Nephron (organoid): Measurements from ENCODE around the gene TSPAN31.

Experiments
- H3K27ac Mint-ChIP-seq, 3 experiments: 2 replicates each; pipeline ENCODE4 v1.8.0; 2020; ENCODE audit warnings: mixed read lengths in 3 of 3, mild to moderate bottlenecking in 2 of 3, moderate library complexity in 1 of 3
- H3K27me3 Mint-ChIP-seq: 2 replicates; pipeline ENCODE4 v1.8.0; 2021; ENCODE audit warnings: low read depth, mild to moderate bottlenecking, moderate library complexity, mixed read lengths
- H3K36me3 Mint-ChIP-seq: 2 replicates; pipeline ENCODE4 v1.8.0; 2020; ENCODE audit warnings: low read depth, mixed read lengths
- H3K4me1 Mint-ChIP-seq: 2 replicates; pipeline ENCODE4 v1.8.0; 2020; ENCODE audit warnings: mixed read lengths
- H3K4me3 Mint-ChIP-seq, 3 experiments: 2 replicates each; pipeline ENCODE4 v1.8.0; 2020; ENCODE audit warnings: mild to moderate bottlenecking in 3 of 3, mixed read lengths in 3 of 3, moderate library complexity in 2 of 3
- H3K9me3 Mint-ChIP-seq: 2 replicates; pipeline ENCODE4 v1.8.0; 2020; ENCODE audit warnings: mixed read lengths
- CTCF ChIP-seq, 3 experiments: fragments of 200-600 bp; sonication (generic); IDR thresholded peaks; one replicate each; pipeline ENCODE4 v1.5.0; 2021; ENCODE audit warnings: antibody characterized with exemption in 3 of 3; ENCODE audit not compliant: unreplicated experiment in 3 of 3

The TSPAN31 gene

DNA sequence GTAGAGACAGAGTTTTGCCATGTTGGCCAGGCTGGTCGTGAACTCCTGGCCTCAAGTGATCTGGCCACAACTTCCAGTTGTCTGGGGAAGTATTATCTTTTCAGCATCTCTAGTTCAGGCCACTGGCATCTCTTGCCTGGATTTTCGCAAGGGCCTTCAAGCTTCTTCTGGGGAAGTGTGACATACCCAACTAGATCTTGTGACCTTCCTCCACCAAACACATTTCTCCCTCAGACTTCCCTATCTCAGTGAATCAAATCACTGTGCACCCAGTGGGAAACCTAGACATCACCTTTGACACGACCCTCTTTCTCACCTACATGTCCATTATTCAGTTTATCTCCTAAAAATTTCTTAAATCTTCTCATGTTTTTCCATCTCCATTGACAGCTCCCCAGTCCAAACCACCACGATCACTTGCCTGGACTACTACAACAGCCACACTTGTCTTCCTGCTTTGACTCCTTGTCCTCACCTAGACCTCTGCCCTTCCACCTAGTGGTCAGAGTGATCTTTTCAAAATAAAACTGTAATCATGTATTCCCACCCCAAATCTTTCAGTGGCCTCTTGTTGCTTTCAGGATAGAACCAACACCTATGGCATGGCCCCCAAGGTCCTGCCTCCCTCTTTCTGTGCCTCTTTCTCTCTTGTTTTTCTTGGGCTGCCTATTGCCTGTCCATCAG is 30.9 kb downstream of the TSPAN31 start:
- peaks cover 10% of the 10 kb centered on the region for H3K36me3 Mint-ChIP-seq
- no peak overlapping the region for H3K27ac Mint-ChIP-seq
- H3K9me3 Mint-ChIP-seq = no peaks in the 10 kb centered on the region
- peak overlapping the region; percentile 5 to 63 (median 53) for H3K4me3 Mint-ChIP-seq
- TF ChIP-seq CTCF (IDR thresholded peaks at IDR 0.05; ENCODE audit: unreplicated experiment in 3 of 3) = no peak
- no peaks in the 10 kb centered on the region for H3K27me3 Mint-ChIP-seq
- peaks cover 16% of the 10 kb centered on the region for H3K4me1 Mint-ChIP-seq

- H3K9me3 Mint-ChIP-seq = no peaks in the 10 kb centered on the region
- H3K27me3 Mint-ChIP-seq = no peaks in the 10 kb centered on the region
- peaks cover 10% of the 10 kb centered on the region for H3K36me3 Mint-ChIP-seq
- no peak for TF ChIP-seq CTCF (IDR thresholded peaks at IDR 0.05; ENCODE audit: unreplicated experiment in 3 of 3)
- peaks cover 16% of the 10 kb centered on the region for H3K4me1 Mint-ChIP-seq
- peak overlapping the region; percentile 5 to 63 (median 53) for H3K4me3 Mint-ChIP-seq
- no peak overlapping the region for H3K27ac Mint-ChIP-seq
Observed at GRCh38 chr12:57776247-57776587, 31.4 kb downstream of the TSPAN31 start.

DNA sequence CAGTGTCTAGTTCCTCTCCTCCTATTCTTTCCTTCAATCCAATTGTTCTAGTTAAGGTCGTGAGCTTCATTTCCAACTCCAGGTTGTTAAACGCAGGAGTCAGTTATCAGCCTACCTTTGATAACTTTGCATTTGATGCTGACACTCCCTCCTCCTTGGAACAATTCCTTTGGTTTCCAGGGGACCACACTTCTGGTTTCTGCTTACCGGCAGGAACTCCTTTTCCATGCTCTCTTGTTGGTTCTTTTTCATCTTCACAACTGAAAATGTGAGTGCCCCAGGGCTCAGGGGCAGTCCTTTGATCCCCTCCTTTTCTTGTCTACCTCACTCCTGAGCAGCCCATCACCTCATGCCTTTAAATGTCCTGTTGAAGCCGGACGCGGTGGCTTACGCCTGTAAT is 32.5 kb downstream of the TSPAN31 start:
- H3K27me3 Mint-ChIP-seq = no peaks in the 10 kb centered on the region
- peaks cover 10% of the 10 kb centered on the region for H3K4me1 Mint-ChIP-seq
- peaks cover 10% of the 10 kb centered on the region for H3K36me3 Mint-ChIP-seq
- H3K9me3 Mint-ChIP-seq = no peaks in the 10 kb centered on the region
- TF ChIP-seq CTCF (IDR thresholded peaks at IDR 0.05; ENCODE audit: unreplicated experiment in 3 of 3) = no peak
- H3K27ac Mint-ChIP-seq = no peak overlapping the region
- peak overlapping the region in 1 of 3 experiments; percentile 17 for H3K4me3 Mint-ChIP-seq

GRCh38 chr12:57777911-57778310 is 33.1 kb downstream of the TSPAN31 start:
- no peaks in the 10 kb centered on the region for H3K27me3 Mint-ChIP-seq
- no peak for TF ChIP-seq CTCF (IDR thresholded peaks at IDR 0.05; ENCODE audit: unreplicated experiment in 3 of 3)
- peak overlapping the region in 1 of 3 experiments; percentile 21 for H3K4me3 Mint-ChIP-seq
- H3K27ac Mint-ChIP-seq = no peak overlapping the region
- H3K36me3 Mint-ChIP-seq = peaks cover 10% of the 10 kb centered on the region
- H3K9me3 Mint-ChIP-seq = no peaks in the 10 kb centered on the region
- H3K4me1 Mint-ChIP-seq = peaks cover 13% of the 10 kb centered on the region

- H3K27me3 Mint-ChIP-seq = no peaks in the 10 kb centered on the region
- H3K4me3 Mint-ChIP-seq = peak overlapping the region in 2 of 3 experiments; percentile 19 to 24
- H3K36me3 Mint-ChIP-seq = peaks cover 15% of the 10 kb centered on the region
- H3K27ac Mint-ChIP-seq = no peak overlapping the region
- H3K9me3 Mint-ChIP-seq = no peaks in the 10 kb centered on the region
- no peak for TF ChIP-seq CTCF (IDR thresholded peaks at IDR 0.05; ENCODE audit: unreplicated experiment in 3 of 3)
- peaks cover 13% of the 10 kb centered on the region for H3K4me1 Mint-ChIP-seq
Observed at GRCh38 chr12:57779736-57780135, 34.9 kb downstream of the TSPAN31 start.

GRCh38 chr12:57780284-57780897 is 35.6 kb downstream of the TSPAN31 start:
- no peaks in the 10 kb centered on the region for H3K27me3 Mint-ChIP-seq
- no peak overlapping the region for H3K27ac Mint-ChIP-seq
- peaks cover 15% of the 10 kb centered on the region for H3K36me3 Mint-ChIP-seq
- no peaks in the 10 kb centered on the region for H3K9me3 Mint-ChIP-seq
- no peak overlapping the region for H3K4me3 Mint-ChIP-seq
- peaks cover 13% of the 10 kb centered on the region for H3K4me1 Mint-ChIP-seq
- no peak for TF ChIP-seq CTCF (IDR thresholded peaks at IDR 0.05; ENCODE audit: unreplicated experiment in 3 of 3)
